ENCODE data around the gene ZC3H18.

DNA sequence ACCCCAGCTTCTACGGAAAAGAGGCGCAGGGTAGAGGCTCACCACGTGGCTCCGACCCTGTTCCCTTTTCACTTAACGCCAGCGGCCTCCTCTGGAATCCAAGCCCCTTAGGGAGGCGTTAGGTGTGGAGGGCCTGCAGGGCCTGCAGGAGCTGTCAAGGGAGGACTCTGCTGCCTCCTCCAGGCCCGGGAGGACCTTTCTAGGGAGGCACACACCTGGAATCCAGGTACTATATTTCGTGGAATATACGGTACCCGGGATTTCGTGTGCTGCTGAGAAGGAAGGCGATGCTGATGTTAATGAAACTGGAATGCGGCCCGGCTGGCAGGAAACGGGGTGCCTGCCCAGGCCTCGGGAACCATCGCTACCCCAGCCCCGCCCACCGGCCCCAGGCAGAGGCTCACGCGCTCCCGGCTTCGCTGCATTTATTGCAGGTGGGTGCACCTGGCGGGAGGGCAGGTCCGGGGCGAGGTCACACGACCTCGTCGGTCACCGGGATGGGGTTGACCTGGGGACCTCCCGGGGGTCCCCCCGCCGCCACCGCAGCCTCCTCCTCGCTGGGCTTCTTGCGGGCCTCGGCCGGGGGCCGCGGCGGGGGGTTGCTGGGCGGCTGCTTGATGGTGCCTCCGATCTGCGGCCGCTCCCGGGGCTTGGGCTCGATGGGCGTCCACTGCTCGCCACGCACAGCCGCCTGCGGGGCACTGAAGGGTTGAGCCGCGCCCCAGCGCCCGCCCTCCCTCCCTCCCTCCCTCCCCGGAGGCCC, 72.9 kb downstream of the ZC3H18 start:
- TF ChIP-seq CTCF (IDR thresholded peaks at IDR 0.05; ENCODE audit: low read length): no peak
- TF ChIP-seq EZH2phosphoT487 (IDR thresholded peaks at IDR 0.05; ENCODE audit: low read length): no peak

Measured in MM.1S (cell line).